Fibroblast of villous mesenchyme (primary cell): ENCODE measurements around the gene CMTM3. TPM values are rescaled to one million over a fixed set of nuclear protein-coding genes. Genes with fewer than 3 reads are reported as not detected.
"Not testable (repeated sequence)": the region's sequence is repeated elsewhere in the genome, so short reads cannot be mapped to it uniquely, and the experiment has no call there.

Experiments
- DNase-seq: peaks from one replicate; pipeline ENCODE4 v3.0.0-alpha.2; 2010; ENCODE audit warnings: low read depth
- H3K4me3 ChIP-seq: 2 replicates; pipeline ENCODE4 v1.5.1; 2011; ENCODE audit warnings: low read depth, mild to moderate bottlenecking, low read length
- total RNA-seq: library from RNA; depleted of rRNA; stranded (reverse); fragments of >200 nt; gene quantifications from 2 replicates; pipeline ENCODE4 v1.2.3, GENCODE V29; 2012
- TF ChIP-seq, protein P1 (sequence below): IDR thresholded peaks from 2 replicates; pipeline ENCODE4 v1.5.1; 2012; ENCODE audit warnings: low read depth, mild to moderate bottlenecking, low read length; ENCODE audit not compliant: insufficient read depth

CMTM3 gene
- total RNA-seq, 1 donor, result 22.0 TPM

DNA sequence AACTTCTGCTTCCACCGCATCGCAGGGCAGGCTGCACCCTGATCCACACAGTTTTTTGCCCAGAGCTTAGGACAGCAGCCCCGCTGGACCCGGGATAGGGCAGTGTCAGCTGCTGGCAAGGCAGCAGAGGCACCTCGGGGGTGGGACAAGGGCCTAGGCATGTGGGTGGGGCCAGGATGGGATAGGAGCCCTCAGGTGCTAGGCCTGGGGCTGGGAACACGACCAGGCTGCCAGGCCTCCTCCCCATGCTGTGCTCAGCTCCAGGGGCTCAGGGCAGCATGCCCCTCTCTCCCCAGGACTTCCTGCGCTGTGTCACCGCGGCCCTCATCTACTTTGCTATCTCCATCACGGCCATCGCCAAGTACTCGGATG, 4.6 kb downstream of the CMTM3 start:
- TF ChIP-seq, protein P1, sequence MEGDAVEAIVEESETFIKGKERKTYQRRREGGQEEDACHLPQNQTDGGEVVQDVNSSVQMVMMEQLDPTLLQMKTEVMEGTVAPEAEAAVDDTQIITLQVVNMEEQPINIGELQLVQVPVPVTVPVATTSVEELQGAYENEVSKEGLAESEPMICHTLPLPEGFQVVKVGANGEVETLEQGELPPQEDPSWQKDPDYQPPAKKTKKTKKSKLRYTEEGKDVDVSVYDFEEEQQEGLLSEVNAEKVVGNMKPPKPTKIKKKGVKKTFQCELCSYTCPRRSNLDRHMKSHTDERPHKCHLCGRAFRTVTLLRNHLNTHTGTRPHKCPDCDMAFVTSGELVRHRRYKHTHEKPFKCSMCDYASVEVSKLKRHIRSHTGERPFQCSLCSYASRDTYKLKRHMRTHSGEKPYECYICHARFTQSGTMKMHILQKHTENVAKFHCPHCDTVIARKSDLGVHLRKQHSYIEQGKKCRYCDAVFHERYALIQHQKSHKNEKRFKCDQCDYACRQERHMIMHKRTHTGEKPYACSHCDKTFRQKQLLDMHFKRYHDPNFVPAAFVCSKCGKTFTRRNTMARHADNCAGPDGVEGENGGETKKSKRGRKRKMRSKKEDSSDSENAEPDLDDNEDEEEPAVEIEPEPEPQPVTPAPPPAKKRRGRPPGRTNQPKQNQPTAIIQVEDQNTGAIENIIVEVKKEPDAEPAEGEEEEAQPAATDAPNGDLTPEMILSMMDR, result no peak
- no peak overlapping the region for H3K4me3 ChIP-seq
- no peak for DNase-seq

DNA sequence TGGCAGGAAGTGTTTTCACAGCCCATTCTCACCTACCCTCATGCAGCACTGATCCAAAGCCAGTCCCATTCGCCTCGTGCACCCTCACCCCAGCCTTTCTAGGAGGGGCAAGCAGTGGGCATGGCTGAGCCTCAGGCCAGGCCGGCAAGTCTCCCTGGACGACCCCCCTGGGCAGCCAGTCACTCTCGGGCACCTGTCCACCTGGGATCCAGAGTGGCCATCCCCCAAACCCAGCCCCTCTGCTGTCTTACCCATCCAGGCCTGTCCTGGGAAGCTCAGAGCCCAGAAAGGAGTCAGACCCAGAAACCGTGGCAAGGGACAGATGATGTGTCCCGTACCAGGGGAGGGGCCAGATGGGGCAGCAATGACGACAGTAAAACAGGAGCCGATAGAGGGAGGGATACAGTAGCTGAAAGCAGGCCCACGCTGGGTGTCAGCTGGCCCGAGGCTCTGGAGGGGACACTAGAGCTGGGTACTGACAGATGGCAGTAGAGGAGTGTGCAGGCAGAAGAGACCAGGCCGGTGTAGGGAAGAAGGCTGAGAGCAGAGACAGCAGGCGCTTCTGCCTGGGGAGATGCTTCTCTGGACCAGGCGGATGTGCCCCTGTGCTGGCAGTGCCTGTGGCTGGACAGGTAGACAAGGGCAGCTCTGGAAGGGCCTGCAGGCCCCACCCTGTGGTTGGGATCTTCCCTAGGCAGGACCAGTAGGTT, 5.8 kb downstream of the CMTM3 start:
- DNase-seq, result no peak

DNA sequence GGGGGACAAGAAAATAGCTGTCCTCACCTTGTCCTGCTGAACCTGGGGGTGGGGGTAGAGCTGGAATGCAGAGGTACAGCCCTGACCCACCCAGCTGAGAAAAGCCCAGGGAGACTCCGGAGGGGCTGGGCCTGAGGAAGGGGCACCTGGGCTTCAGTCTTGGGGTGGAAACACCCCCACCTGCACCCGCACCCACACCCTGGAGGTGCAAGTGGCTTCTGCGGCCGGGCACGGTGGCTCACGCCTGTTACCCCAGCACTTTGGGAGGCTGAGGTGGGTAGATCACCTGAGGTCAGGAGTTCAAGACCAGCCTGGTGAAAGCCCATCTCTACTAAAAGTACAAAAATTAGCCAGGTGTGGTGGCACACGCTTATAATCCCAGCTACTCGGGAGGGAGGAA, 7.4 kb downstream of the CMTM3 start:
- not testable (repeated sequence) for DNase-seq, H3K4me3 ChIP-seq

More for the DNA sequence above, 5.8 kb downstream of the CMTM3 start:
- TF ChIP-seq, protein P1, result no peak
- no peak overlapping the region for H3K4me3 ChIP-seq

- no peak for DNase-seq
- TF ChIP-seq, protein P1, result no peak
- no peak overlapping the region for H3K4me3 ChIP-seq
These were observed 7.9 kb downstream of the CMTM3 start for GRCh38 chr16:66612422-66612821.

GRCh38 chr16:66614161-66614802, 9.8 kb downstream of the CMTM3 start:
- TF ChIP-seq, protein P1, result no peak
- no peak for DNase-seq
- H3K4me3 ChIP-seq, result no peak overlapping the region

- DNase-seq, result no peak
- TF ChIP-seq, protein P1, result no peak
- H3K4me3 ChIP-seq, result no peak overlapping the region
These were observed 11.7 kb downstream of the CMTM3 start for GRCh38 chr16:66616169-66616568.

GRCh38 chr16:66616592-66616991, 12.1 kb downstream of the CMTM3 start:
- TF ChIP-seq, protein P1, result no peak
- DNase-seq, result no peak
- H3K4me3 ChIP-seq, result no peak overlapping the region
